Retinal pigment epithelial cell (primary cell): ENCODE measurements around the gene PRKN.
"Not testable (repeated sequence)": the region's sequence is repeated elsewhere in the genome, so short reads cannot be mapped to it uniquely, and the experiment has no call there.

ENCODE experiments used
- DNase-seq: peaks from one replicate; pipeline ENCODE4 v3.0.0-alpha.2; 2010; ENCODE audit warnings: low read depth
- H3K4me3 ChIP-seq: 2 replicates; pipeline ENCODE4 v1.5.1; 2011; ENCODE audit warnings: mild to moderate bottlenecking, low read length, control low read depth, moderate library complexity
- CTCF ChIP-seq: conservative IDR thresholded peaks from 2 replicates; pipeline ENCODE4 v1.5.1; 2011; ENCODE audit warnings: low read depth, low read length, control low read depth, inconsistent platforms

PRKN gene

GRCh38 chr6:162416307-162416706 lies 311.3 kb downstream of the PRKN start:
- DNase-seq: no peak
- H3K4me3 ChIP-seq: no peak overlapping the region
- TF ChIP-seq CTCF: no peak

GRCh38 chr6:162409741-162410691 lies 317.6 kb downstream of the PRKN start:
- DNase-seq: no peak
- no peak overlapping the region for H3K4me3 ChIP-seq
- TF ChIP-seq CTCF: no peak

GRCh38 chr6:162408826-162409535 lies 318.6 kb downstream of the PRKN start:
- H3K4me3 ChIP-seq: no peak overlapping the region
- no peak for TF ChIP-seq CTCF
- no peak for DNase-seq

GRCh38 chr6:162404951-162405350 lies 322.6 kb downstream of the PRKN start:
- TF ChIP-seq CTCF: no peak
- DNase-seq: no peak

GRCh38 chr6:162403031-162403430 lies 324.5 kb downstream of the PRKN start:
- H3K4me3 ChIP-seq: no peak overlapping the region
- DNase-seq: no peak
- no peak for TF ChIP-seq CTCF

More at GRCh38 chr6:162404951-162405350, 322.6 kb downstream of the PRKN start:
- H3K4me3 ChIP-seq: no peak overlapping the region

- H3K4me3 ChIP-seq: no peak overlapping the region
- no peak for DNase-seq
- TF ChIP-seq CTCF: no peak
Measured at GRCh38 chr6:162395181-162395580, 332.4 kb downstream of the PRKN start.

GRCh38 chr6:162390961-162391811 lies 336.4 kb downstream of the PRKN start:
- not testable (repeated sequence) for H3K4me3 ChIP-seq, DNase-seq
